ENCODE data around the gene SPNS1.

GRCh38 chr16:28986046-28986445 is 11.5 kb downstream of the SPNS1 start:
- TF ChIP-seq, protein P1, sequence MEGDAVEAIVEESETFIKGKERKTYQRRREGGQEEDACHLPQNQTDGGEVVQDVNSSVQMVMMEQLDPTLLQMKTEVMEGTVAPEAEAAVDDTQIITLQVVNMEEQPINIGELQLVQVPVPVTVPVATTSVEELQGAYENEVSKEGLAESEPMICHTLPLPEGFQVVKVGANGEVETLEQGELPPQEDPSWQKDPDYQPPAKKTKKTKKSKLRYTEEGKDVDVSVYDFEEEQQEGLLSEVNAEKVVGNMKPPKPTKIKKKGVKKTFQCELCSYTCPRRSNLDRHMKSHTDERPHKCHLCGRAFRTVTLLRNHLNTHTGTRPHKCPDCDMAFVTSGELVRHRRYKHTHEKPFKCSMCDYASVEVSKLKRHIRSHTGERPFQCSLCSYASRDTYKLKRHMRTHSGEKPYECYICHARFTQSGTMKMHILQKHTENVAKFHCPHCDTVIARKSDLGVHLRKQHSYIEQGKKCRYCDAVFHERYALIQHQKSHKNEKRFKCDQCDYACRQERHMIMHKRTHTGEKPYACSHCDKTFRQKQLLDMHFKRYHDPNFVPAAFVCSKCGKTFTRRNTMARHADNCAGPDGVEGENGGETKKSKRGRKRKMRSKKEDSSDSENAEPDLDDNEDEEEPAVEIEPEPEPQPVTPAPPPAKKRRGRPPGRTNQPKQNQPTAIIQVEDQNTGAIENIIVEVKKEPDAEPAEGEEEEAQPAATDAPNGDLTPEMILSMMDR (IDR thresholded peaks at IDR 0.05) = no peak
- TF ChIP-seq POLR2A (IDR thresholded peaks at IDR 0.05) = no peak

All from heart left ventricle (tissue), 13 donors.